Lower leg skin (tissue), 4 donors: ENCODE measurements around the gene AGPS. TPM values are rescaled to one million over a fixed set of nuclear protein-coding genes. Genes with fewer than 3 reads are reported as not detected.

Experiments used
- DNase-seq, 2 donors: peaks; one replicate each; pipeline ENCODE4 v3.0.0-alpha.2; 2019; ENCODE audit warnings: low spot score in 2 of 2
- H3K4me3 ChIP-seq: fragments of 200-600 bp; sonication (generic); 2 replicates; pipeline ENCODE4 v1.5.1; 2017; ENCODE audit warnings: mild to moderate bottlenecking, low read depth; ENCODE audit not compliant: poor library complexity, severe bottlenecking
- CTCF ChIP-seq, 3 donors: fragments of 450-650 bp; IDR thresholded peaks; one replicate each; pipeline ENCODE4 v1.5.1; 2016; ENCODE audit warnings: antibody characterized with exemption in 3 of 3, mild to moderate bottlenecking in 3 of 3, moderate library complexity in 2 of 3
- POLR2A ChIP-seq, 2 donors: fragments of 450-650 bp; IDR thresholded peaks; one replicate each; pipeline ENCODE4 v1.6.1; 2016 to 2017; ENCODE audit warnings: antibody characterized with exemption in 2 of 2, mild to moderate bottlenecking in 1 of 2, moderate library complexity in 1 of 2
- WGBS, 2 donors: methylation state at CpG; one replicate each; pipeline ENCODE4 v1.1.5; 2018; 5-methylcytosine and 5-hydroxymethylcytosine counted together
- intact Hi-C: fragments of 100-400 bp; cut with DNase I; formaldehyde crosslinking; loops from one replicate; pipeline ENCODE4 v1.15.0; 2023; ENCODE audit warnings: low total_unique reads
- total RNA-seq, 4 donors: library from RNA; depleted of rRNA; stranded (reverse); fragments of >200 nt; gene quantifications; one replicate each; pipeline ENCODE4 v1.1.0, GENCODE V29; 2016

AGPS gene
- total RNA-seq, 4 donors from 2014 or later = 14.1 to 29.8 (median 21.0) TPM

GRCh38 chr2:177554365-177554764 lies 161.8 kb downstream of the AGPS start:
- intact Hi-C loops = no loop called here
- no peak overlapping the region for H3K4me3 ChIP-seq
- DNase-seq = no peak
- TF ChIP-seq POLR2A (IDR thresholded peaks at IDR 0.05) = no peak
- no peak for TF ChIP-seq CTCF (IDR thresholded peaks at IDR 0.05)

GRCh38 chr2:177556153-177556552 lies 163.6 kb downstream of the AGPS start:
- 42 to 62% methylated on average over 2 of the region's 2 CpGs for WGBS, 2 donors
- TF ChIP-seq POLR2A (IDR thresholded peaks at IDR 0.05) = no peak
- TF ChIP-seq CTCF (IDR thresholded peaks at IDR 0.05) = no peak
- DNase-seq = no peak
- no peak overlapping the region for H3K4me3 ChIP-seq
- intact Hi-C loops = no loop called here

DNA sequence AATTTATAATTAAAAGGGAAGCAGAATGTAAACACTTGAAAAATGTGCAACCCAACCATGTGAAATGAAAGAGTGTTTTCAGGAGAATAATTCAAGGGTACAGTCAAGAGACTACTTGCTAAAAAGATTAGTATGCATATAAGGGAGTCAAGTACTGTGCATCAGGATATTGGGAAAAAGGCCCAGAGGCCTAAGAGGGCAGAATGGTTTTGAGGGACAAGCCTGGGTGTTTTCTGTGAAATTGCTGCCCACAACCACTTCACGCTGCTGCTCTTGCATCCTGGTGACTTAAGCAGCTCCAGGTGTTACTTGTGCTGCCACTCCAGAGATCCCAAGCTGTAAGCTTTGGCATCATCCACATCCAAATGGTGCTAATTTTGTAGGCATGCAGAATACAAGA lies 165.2 kb downstream of the AGPS start:
- intact Hi-C loops = no loop called here
- TF ChIP-seq POLR2A (IDR thresholded peaks at IDR 0.05) (no peak), CTCF (IDR thresholded peaks at IDR 0.05) (no peak)
- 100% methylated on average over 1 of the region's 1 CpG for WGBS, 2 donors
- no peak for DNase-seq
- H3K4me3 ChIP-seq = no peak overlapping the region

GRCh38 chr2:177559638-177560037 lies 167.1 kb downstream of the AGPS start:
- intact Hi-C loops = no loop called here
- TF ChIP-seq POLR2A (IDR thresholded peaks at IDR 0.05) = no peak
- TF ChIP-seq CTCF (IDR thresholded peaks at IDR 0.05) = no peak
- WGBS, 2 donors = 93 to 95% methylated on average over 2 of the region's 2 CpGs
- no peak overlapping the region for H3K4me3 ChIP-seq
- no peak for DNase-seq

GRCh38 chr2:177568390-177568789 lies 175.8 kb downstream of the AGPS start:
- H3K4me3 ChIP-seq = no peak overlapping the region
- DNase-seq = no peak
- 43 to 57% methylated on average over 1 of the region's 1 CpG for WGBS, 2 donors
- intact Hi-C loops = no loop called here
- TF ChIP-seq POLR2A (IDR thresholded peaks at IDR 0.05) (no peak), CTCF (IDR thresholded peaks at IDR 0.05) (no peak)

GRCh38 chr2:177568893-177569292 lies 176.3 kb downstream of the AGPS start:
- H3K4me3 ChIP-seq = no peak overlapping the region
- intact Hi-C loops = no loop called here
- no peak for DNase-seq
- no peak for TF ChIP-seq CTCF (IDR thresholded peaks at IDR 0.05)
- no peak for TF ChIP-seq POLR2A (IDR thresholded peaks at IDR 0.05)
- WGBS, 2 donors = 65 to 67% methylated on average over 5 of the region's 5 CpGs
